Activated CD4-positive, alpha-beta T cell treated with anti-CD3 and anti-CD28 coated beads for 36 hours (primary cell): ENCODE data around the gene ACSL3. TPM values are rescaled to one million over a fixed set of nuclear protein-coding genes. Genes with fewer than 3 reads are reported as not detected.

Experiments
- ATAC-seq: fragments of 200-7000 bp; cut with Tn5 transposase; one replicate; pipeline ENCODE4 v1.10.0; 2021; ENCODE audit warnings: mild to moderate bottlenecking, moderate library complexity
- CTCF ChIA-PET: fragments of 350-600 bp; sonication (Branson Sonifier 250); formaldehyde crosslinking; loops from one replicate; lab custom pipeline; 2021; ENCODE audit warnings: antibody characterized with exemption; lab: Charles Lee
- POLR2A ChIA-PET: fragments of 350-600 bp; sonication (Branson Sonifier 250); formaldehyde crosslinking; loops from one replicate; lab custom pipeline; 2021; ENCODE audit warnings: antibody characterized with exemption, inconsistent platforms; lab: Charles Lee
- DNase-seq: peaks from one replicate; pipeline ENCODE4 v3.0.0-alpha.2; 2020
- H3K27ac Mint-ChIP-seq: one replicate; pipeline ENCODE4 v1.8.0; 2021; ENCODE audit warnings: mixed read lengths
- H3K27me3 Mint-ChIP-seq: one replicate; pipeline ENCODE4 v1.8.0; 2021; ENCODE audit warnings: mixed read lengths
- H3K36me3 Mint-ChIP-seq: one replicate; pipeline ENCODE4 v1.8.0; 2021; ENCODE audit warnings: low read depth, mixed read lengths
- H3K4me1 Mint-ChIP-seq: one replicate; pipeline ENCODE4 v1.8.0; 2021; ENCODE audit warnings: mixed read lengths
- H3K4me3 Mint-ChIP-seq: one replicate; pipeline ENCODE4 v1.8.0; 2021; ENCODE audit warnings: mild to moderate bottlenecking, moderate library complexity, mixed read lengths
- H3K9me3 Mint-ChIP-seq: one replicate; pipeline ENCODE4 v1.8.0; 2021; ENCODE audit warnings: low read depth, mixed read lengths
- intact Hi-C, 2 experiments: fragments of 100-400 bp; cut with DNase I in 1 of 2; cut with micrococcal nuclease in 1 of 2; formaldehyde crosslinking; loops; one replicate each; pipeline versions ENCODE4 v1.14.2 to v1.15.1; 2022 to 2024; cut with DNase I, micrococcal nuclease
- total RNA-seq, 2 experiments: library from RNA; stranded (reverse); gene quantifications; one replicate each; pipeline ENCODE4 v1.2.3, GENCODE V29; 2021

ACSL3 gene
- total RNA-seq, 2 experiments from 2014 or later = 46.2 to 48.8 TPM

GRCh38 chr2:222883420-222883819 lies 22.6 kb downstream of the ACSL3 start:
- ATAC-seq (no peak), DNase-seq (no peak)
- H3K27me3 Mint-ChIP-seq = no peaks in the 10 kb centered on the region
- CTCF ChIA-PET = interaction anchor here (1.0 to 1.8 kb wide), 2 partner anchors 12 to 23 kb away, joined by 4 to 5 read pairs; no protein-coding TSS in a partner anchor
- H3K4me3 Mint-ChIP-seq = no peak overlapping the region
- H3K4me1 Mint-ChIP-seq = peaks cover 28% of the 10 kb centered on the region
- no peak overlapping the region for H3K27ac Mint-ChIP-seq
- POLR2A ChIA-PET = no interaction called here
- intact Hi-C loops = no loop called here
- H3K36me3 Mint-ChIP-seq = peaks cover 3% of the 10 kb centered on the region
- no peaks in the 10 kb centered on the region for H3K9me3 Mint-ChIP-seq

- CTCF ChIA-PET = interaction anchor here (1.0 to 1.8 kb wide), 3 partner anchors 13 to 22 kb away, joined by 4 to 6 read pairs (median 5); no protein-coding TSS in a partner anchor
- no peak overlapping the region for H3K27ac Mint-ChIP-seq
- POLR2A ChIA-PET = no interaction called here
These were observed 23.4 kb downstream of the ACSL3 start for GRCh38 chr2:222884114-222884771.

GRCh38 chr2:222884805-222885424 lies 24.1 kb downstream of the ACSL3 start:
- intact Hi-C loops = no loop called here
- POLR2A ChIA-PET = no interaction called here
- Mint-ChIP-seq H3K36me3 (peaks cover 11% of the 10 kb centered on the region), H3K27ac (no peak overlapping the region), H3K27me3 (no peaks in the 10 kb centered on the region), H3K9me3 (no peaks in the 10 kb centered on the region), H3K4me1 (peaks cover 22% of the 10 kb centered on the region), H3K4me3 (no peak overlapping the region)
- CTCF ChIA-PET = interaction anchor here (0.7 to 1.8 kb wide), 4 partner anchors 17 to 1775 kb away, joined by 3 to 6 read pairs (median 4); no protein-coding TSS in a partner anchor
- ATAC-seq (no peak), DNase-seq (no peak)

More at GRCh38 chr2:222884114-222884771, 23.4 kb downstream of the ACSL3 start:
- ATAC-seq = no peak
- no peaks in the 10 kb centered on the region for H3K27me3 Mint-ChIP-seq
- no peak for DNase-seq
- peaks cover 23% of the 10 kb centered on the region for H3K4me1 Mint-ChIP-seq
- no peak overlapping the region for H3K4me3 Mint-ChIP-seq
- peaks cover 6% of the 10 kb centered on the region for H3K36me3 Mint-ChIP-seq
- intact Hi-C loops = no loop called here
- H3K9me3 Mint-ChIP-seq = no peaks in the 10 kb centered on the region

- no peak for DNase-seq
- Mint-ChIP-seq H3K4me1 (peaks cover 27% of the 10 kb centered on the region), H3K27ac (no peak overlapping the region), H3K36me3 (peaks cover 11% of the 10 kb centered on the region), H3K9me3 (no peaks in the 10 kb centered on the region), H3K27me3 (no peaks in the 10 kb centered on the region), H3K4me3 (no peak overlapping the region)
- intact Hi-C loops = no loop called here
- POLR2A ChIA-PET = no interaction called here
- ATAC-seq = peak; percentile 65
- CTCF ChIA-PET = interaction anchor here (0.6 kb wide), 1 partner anchor 90 kb away, joined by 4 read pairs; no protein-coding TSS in a partner anchor
These were observed 26.3 kb downstream of the ACSL3 start for GRCh38 chr2:222887124-222887523.

GRCh38 chr2:222888716-222889115 lies 27.9 kb downstream of the ACSL3 start:
- peaks cover 29% of the 10 kb centered on the region for H3K4me1 Mint-ChIP-seq
- DNase-seq (no peak), ATAC-seq (no peak)
- H3K4me3 Mint-ChIP-seq = no peak overlapping the region
- no peak overlapping the region for H3K27ac Mint-ChIP-seq
- H3K36me3 Mint-ChIP-seq = peaks cover 11% of the 10 kb centered on the region
- H3K9me3 Mint-ChIP-seq = no peaks in the 10 kb centered on the region
- no peaks in the 10 kb centered on the region for H3K27me3 Mint-ChIP-seq
- CTCF ChIA-PET = interaction anchor here (1.4 to 2.4 kb wide), 3 partner anchors 12 to 15 kb away, joined by 6 to 15 read pairs (median 13); no protein-coding TSS in a partner anchor
- POLR2A ChIA-PET = no interaction called here
- intact Hi-C loops = no loop called here

- H3K27me3 Mint-ChIP-seq = no peaks in the 10 kb centered on the region
These were observed 31.1 kb downstream of the ACSL3 start for GRCh38 chr2:222891890-222892289.

GRCh38 chr2:222892321-222892720 lies 31.5 kb downstream of the ACSL3 start:
- H3K36me3 Mint-ChIP-seq = peaks cover 11% of the 10 kb centered on the region
- POLR2A ChIA-PET = no interaction called here
- H3K27me3 Mint-ChIP-seq = no peaks in the 10 kb centered on the region
- peaks cover 22% of the 10 kb centered on the region for H3K4me1 Mint-ChIP-seq
- CTCF ChIA-PET = interaction anchor here (0.6 kb wide), 1 partner anchor 24 kb away, joined by 3 read pairs; no protein-coding TSS in a partner anchor
- DNase-seq (no peak), ATAC-seq (no peak)
- intact Hi-C loops = no loop called here
- no peak overlapping the region for H3K4me3 Mint-ChIP-seq
- no peaks in the 10 kb centered on the region for H3K9me3 Mint-ChIP-seq
- H3K27ac Mint-ChIP-seq = no peak overlapping the region

More at GRCh38 chr2:222891890-222892289, 31.1 kb downstream of the ACSL3 start:
- Mint-ChIP-seq H3K4me1 (peaks cover 25% of the 10 kb centered on the region), H3K27ac (no peak overlapping the region), H3K36me3 (peaks cover 11% of the 10 kb centered on the region), H3K9me3 (no peaks in the 10 kb centered on the region), H3K4me3 (no peak overlapping the region)
- DNase-seq = no peak
- ATAC-seq = no peak
- CTCF ChIA-PET = no interaction called here
- intact Hi-C loops = no loop called here
- POLR2A ChIA-PET = no interaction called here

GRCh38 chr2:222892761-222893160 lies 31.9 kb downstream of the ACSL3 start:
- CTCF ChIA-PET = interaction anchor here (0.6 kb wide), 1 partner anchor 23 kb away, joined by 3 read pairs; no protein-coding TSS in a partner anchor
- no peak overlapping the region for H3K4me3 Mint-ChIP-seq
- no peaks in the 10 kb centered on the region for H3K9me3 Mint-ChIP-seq
- ATAC-seq = no peak
- peaks cover 19% of the 10 kb centered on the region for H3K4me1 Mint-ChIP-seq
- POLR2A ChIA-PET = no interaction called here
- intact Hi-C loops = no loop called here
- peaks cover 8% of the 10 kb centered on the region for H3K36me3 Mint-ChIP-seq
- no peak overlapping the region for H3K27ac Mint-ChIP-seq
- H3K27me3 Mint-ChIP-seq = no peaks in the 10 kb centered on the region
- DNase-seq = no peak

- Mint-ChIP-seq H3K4me1 (peaks cover 19% of the 10 kb centered on the region), H3K36me3 (peaks cover 8% of the 10 kb centered on the region), H3K27ac (no peak overlapping the region), H3K27me3 (no peaks in the 10 kb centered on the region), H3K9me3 (no peaks in the 10 kb centered on the region), H3K4me3 (no peak overlapping the region)
- intact Hi-C loops = no loop called here
- ATAC-seq (no peak), DNase-seq (no peak)
- CTCF ChIA-PET = interaction anchor here (1.2 to 2.0 kb wide), 3 partner anchors 9 to 188 kb away, joined by 4 to 7 read pairs (median 4); no protein-coding TSS in a partner anchor
- POLR2A ChIA-PET = no interaction called here
These were observed 32.9 kb downstream of the ACSL3 start for GRCh38 chr2:222893716-222894115.

GRCh38 chr2:222895144-222895543 lies 34.3 kb downstream of the ACSL3 start:
- H3K27me3 Mint-ChIP-seq = no peaks in the 10 kb centered on the region
- no peak overlapping the region for H3K4me3 Mint-ChIP-seq
- H3K36me3 Mint-ChIP-seq = no peaks in the 10 kb centered on the region
- POLR2A ChIA-PET = no interaction called here
- H3K9me3 Mint-ChIP-seq = no peaks in the 10 kb centered on the region
- intact Hi-C loops = no loop called here
- ATAC-seq = no peak
- no peak for DNase-seq
- peaks cover 13% of the 10 kb centered on the region for H3K4me1 Mint-ChIP-seq
- H3K27ac Mint-ChIP-seq = no peak overlapping the region
- CTCF ChIA-PET = interaction anchor here (2.0 kb wide), 1 partner anchor 7 kb away, joined by 7 read pairs; no protein-coding TSS in a partner anchor

GRCh38 chr2:222897898-222898297 lies 37.1 kb downstream of the ACSL3 start:
- Mint-ChIP-seq H3K36me3 (no peaks in the 10 kb centered on the region), H3K4me1 (peaks cover 15% of the 10 kb centered on the region), H3K27ac (no peak overlapping the region), H3K9me3 (no peaks in the 10 kb centered on the region), H3K4me3 (no peak overlapping the region), H3K27me3 (no peaks in the 10 kb centered on the region)
- no peak for DNase-seq
- intact Hi-C loops = no loop called here
- ChIA-PET POLR2A (no interaction called here), CTCF (interaction anchor here (0.6 to 0.7 kb wide), 2 partner anchors 16 to 190 kb away, joined by 3 read pairs; no protein-coding TSS in a partner anchor)
- no peak for ATAC-seq
